DMS153 treated with DMSO at 0.1 percent for 48 hours (cell line): ENCODE measurements around the gene SEMA5A.

Experiments
- DNase-seq: peaks from one replicate; lab custom pipeline; 2025; ENCODE audit not compliant: unreplicated experiment; lab: John Stamatoyannopoulos, UW

Gene SEMA5A

DNA sequence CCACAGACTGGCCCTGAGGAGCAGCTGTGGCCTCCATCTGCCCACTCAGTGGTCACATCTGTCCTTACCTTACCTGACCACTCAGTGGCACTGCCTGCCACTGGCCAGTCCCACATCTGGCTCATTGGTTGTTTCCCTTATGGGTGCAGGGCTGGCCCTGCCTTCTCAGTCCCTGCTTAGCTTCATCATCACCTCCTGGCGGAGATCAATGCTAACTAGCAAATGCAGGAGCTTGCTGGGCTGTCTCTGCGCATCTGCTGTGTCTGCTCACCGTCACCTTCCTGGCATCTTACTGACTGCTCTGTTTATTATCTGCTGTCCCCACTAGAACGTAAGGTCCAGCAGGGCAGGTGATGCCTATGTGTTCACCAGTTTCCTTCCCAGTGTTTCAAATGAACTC lies 356.9 kb downstream of the SEMA5A start:
- no peak for DNase-seq

DNA sequence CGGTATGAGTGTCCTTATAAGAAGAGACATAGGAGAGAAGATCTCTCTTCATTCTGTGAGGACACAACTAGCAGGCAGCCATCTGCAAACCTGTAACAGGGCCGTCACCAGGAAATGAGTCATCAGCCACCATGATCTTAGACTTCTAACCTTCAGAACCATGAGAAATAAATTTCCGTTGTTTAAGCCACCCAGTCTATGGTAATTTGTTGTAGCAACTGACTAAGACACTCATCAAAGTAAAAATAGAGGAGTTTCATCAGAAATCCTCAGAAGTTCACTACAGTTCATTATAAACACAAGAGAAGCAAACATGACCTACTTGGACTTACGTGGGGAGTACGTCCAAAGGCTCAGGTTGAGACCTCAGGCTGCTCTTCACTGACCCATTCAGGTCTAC lies 357.7 kb downstream of the SEMA5A start:
- DNase-seq, result no peak

DNA sequence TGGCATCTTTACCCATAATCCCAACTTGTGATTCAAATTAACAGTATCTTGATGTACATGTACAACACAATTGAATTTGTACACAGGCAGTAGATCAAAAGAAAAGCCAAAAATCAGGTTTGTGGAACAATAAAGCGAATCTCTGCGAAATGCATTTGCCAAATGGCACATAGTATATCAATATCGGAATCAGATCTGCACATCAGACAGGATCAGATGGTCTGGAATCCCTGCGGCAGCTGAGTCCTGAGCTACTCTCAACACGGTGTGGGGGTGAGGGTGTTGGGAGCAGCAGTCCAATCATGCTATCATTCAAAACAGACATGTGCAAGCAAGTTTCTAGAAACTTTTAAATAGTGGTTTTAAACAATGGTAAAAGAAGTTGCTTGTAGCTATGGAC lies 358.3 kb downstream of the SEMA5A start:
- DNase-seq, result no peak

DNA sequence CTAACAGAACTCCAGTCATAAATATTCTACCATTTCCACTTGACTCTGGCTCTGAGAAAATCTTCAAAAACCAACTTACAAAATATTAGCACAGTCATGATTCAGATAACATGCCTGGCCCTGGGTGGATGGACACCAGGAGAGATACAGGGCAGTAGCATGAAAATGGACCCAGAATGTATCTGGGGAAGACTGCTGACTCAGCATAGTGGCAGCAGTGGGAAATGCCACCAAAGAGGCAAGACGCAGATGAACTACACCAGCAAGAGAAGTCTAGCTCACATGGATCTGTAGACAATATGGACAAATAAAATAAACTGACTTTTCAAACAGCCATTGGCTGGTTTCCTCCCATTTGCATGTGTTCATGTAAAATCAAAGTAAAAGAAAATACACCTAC lies 359.8 kb downstream of the SEMA5A start:
- DNase-seq, result no peak

DNA sequence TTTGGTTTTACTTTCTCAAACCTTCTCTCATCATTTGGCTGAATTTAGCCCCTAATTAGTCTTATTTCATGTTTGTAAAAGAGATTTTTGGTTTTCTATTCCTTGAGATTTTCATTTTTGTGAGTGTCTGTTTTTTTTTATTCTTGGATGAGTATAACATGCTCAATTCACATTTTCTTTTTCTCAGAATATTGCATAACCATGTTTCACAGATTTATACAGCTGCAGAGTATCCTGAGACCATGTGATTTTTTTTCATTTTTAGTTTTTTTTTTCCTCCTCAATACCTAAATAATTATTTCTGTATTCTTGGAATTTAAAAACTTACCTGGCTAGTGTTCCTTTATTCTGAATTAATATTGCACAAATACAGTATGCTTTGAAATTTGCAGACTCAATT lies 361.9 kb downstream of the SEMA5A start:
- no peak for DNase-seq

DNA sequence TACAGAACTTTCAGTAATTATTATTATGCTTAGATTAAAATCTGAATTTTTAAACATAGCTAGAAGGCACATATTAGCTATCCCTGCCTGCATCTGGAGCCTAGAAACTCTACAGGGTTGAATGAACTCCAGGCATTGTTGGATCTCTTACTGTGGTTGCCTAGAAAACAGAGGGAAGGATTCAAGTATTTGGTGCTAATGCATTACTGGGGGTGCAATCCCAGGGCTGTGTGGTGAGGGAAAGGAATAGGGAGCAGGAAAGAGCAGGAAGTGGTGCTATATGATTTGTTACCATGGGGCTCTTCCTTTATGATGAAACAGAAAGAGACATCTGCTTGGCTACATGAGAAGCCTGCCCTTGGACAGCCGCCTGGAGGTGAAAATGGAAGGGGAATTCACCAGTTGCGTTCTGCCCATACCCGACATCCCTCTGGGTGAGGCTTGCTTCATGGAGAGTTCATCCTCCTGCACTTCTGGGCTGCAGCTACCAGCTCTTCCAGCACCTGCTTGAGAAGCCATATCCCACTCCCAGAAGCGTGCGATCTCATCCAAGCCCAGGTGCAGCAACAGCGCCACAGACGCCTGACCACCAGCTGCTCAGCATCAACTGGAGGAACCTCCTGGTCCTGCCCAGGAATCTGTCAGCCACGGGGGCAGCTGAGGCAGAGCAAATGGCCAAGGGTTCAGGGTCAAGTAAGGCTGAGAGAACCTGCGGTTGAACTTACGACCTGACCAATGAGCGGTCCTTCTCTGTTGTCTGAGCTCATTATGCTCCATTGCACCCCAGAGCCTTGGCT lies 362.8 kb downstream of the SEMA5A start:
- DNase-seq, result no peak

DNA sequence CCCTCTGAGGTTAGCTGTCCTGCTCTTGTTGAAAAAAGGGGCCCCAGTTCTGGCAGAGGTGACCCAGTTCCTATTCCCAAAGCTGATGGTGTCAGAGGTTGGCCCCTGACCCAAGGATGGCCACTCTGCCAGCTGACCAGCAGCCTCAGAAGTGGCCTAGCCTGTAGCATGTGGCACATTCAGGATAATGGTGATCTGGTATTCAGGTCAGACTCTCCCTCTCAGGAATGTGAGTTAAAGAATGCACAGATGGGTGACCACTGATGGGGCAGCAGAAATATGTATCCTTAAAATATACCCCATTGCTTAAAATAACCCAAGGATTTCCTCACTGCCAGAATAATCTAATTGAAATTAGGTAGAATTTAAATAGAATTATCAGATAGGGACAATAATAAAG lies 369.2 kb downstream of the SEMA5A start:
- no peak for DNase-seq

DNA sequence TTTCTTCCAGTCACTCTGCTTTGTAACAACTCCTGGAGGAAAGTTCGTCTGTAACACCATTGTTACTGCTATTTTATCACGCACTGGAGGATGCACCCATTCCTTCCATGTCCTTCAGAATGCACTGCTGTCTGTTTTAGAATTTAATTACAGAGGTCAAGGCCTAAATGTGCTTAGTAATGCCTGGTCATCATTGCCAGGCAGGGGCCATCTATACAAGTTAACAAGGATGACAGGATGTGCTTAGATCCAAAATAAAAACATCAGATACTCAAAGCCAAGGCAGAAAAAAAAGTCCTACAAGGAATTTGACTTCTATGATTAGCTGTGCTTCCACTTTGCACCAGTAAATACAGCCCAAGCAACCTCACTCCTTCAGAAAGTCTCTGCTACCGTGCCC lies 371.4 kb downstream of the SEMA5A start:
- no peak for DNase-seq

DNA sequence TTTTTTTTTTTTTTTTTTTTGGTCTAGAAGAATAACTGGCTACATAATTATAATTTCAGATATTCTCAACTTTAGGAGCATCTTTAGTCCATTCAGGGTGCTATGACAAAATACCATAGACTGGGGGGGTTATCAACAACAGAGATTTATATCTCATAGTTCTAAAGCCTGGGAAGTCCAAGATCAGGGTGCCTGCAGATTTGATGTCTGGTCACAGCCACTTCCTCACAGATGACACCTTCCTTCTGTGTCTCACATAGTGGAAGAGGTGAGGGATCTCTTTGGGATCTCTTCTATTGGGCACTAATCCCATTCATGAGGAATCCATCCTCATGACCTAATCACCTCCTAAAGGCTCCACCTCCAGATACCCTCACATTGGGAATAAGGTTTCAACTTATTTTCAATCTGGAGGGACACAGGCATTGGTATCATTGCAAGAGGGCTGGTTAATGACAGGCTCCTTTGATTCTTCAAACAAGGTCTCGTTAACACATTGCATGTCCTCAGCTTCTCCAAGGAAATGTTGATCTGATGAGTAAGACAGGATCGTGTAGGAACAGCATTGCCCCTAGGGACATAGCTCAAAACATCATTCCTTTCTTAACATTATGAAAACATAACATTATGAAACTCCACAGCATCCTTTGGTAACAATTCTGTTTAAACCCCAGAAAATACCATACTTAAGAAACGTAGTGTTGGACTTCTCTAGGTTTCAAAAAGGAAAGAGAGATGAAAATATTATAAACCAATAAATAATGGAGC lies 372.4 kb downstream of the SEMA5A start:
- no peak for DNase-seq

DNA sequence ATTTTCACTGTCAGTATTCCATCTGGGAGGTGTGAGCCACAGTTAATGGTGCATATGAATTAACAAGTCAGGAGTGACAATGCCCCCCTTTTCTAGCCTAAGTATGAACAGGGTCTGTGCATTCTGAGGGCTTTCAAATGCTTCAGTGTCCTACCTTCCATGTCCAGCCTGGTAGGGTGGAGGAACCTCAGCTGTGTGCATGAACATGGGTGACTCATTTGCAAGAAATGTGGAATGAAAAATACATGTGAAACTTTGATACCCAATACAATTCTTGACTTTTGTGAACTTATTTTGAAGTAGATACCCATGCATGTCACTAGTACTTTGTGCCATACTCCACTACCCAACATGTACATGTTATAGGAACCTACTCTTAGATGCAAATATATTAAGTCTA lies 375.8 kb downstream of the SEMA5A start:
- no peak for DNase-seq

DNA sequence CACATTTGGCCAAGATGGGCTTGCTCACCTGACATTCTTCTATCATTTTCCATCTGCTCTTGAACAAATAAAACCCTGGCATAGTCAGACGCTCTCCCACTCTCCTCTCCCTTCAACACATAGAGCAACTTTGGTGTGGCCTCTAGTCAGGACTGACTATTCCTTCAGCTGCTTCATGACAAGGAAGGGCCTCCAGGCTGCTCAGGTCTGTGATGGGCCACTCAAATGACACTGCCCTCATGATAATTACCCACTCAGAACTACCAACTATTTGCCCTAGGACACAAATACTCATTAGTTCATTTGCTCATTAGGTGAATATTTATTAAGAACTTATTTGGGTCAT lies 376.3 kb downstream of the SEMA5A start:
- DNase-seq, result no peak

DNA sequence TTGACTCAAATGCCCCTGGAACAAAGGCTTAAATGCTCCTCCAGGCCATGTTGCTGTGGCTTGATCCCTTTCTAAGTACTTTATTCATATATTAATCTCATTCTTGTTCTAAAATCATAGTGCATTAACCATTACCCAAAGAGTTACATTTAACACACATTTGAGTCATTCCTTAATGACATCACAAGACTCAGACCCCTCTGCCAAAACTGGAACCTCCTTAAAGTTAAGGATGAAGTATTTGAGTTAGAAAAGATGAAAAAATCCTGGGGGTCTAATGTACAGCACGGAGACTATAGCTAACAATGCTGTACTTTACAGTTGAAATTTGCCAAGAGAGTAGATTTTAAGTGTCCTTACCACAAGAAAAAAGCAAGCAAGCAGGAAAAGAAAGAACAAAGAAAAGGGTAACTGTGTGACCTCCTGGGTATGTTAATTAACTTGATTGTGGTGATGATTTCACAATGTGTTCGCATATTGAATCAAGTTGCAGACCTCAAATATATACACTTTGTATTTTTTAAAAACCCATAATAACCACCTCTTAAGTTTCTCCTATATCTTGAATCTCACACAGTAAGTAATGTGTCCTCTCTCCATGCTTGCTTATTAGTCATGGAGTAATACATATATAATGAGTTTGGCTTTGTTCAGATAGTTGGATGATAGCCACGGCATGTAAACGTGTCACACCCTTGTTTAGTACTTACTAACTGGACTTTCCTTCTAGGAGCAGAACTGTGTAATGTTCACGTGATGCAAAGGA lies 376.9 kb downstream of the SEMA5A start:
- DNase-seq, result no peak

DNA sequence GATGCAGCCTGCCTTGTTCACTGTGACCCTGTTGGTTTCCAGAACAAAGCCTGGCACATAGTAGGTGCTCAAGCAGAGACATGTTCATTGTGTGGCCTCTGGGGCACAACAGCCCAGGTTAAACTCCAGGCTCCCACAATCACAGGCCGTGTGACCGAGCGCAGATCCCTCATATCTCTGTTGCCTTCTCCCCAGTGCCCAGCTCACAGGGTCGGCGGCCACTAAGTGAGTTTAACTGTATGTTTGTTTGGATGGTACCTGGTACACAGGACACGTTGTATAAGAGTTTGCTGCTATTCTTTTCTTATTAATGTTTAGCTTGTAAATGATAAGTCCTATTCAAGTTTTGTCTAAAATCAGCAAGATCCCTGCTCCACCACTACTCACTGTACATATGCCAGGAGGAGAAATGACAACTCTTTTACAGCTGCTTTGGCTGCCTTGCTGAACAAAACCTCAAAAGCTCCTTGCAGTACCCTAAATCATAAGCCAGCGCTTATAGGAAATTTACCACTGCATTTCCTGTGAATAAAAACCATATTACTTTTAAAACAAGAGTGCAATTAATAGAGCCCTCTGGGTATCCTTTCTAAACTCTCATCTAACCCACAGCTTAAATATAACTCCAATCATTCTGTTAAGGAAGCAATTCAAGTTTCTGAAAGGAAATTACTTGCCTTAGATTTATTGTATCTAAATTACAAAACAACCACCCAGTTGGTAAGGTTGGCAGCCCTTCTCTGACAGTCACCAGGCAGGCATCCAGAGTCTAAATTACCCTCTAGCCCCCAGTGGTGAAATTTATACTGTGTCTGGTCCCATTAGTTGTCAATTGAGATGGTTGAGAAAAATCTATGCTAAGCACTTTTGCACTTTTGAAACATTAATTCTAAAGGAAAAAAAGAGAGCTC lies 379.4 kb downstream of the SEMA5A start:
- DNase-seq, result no peak

DNA sequence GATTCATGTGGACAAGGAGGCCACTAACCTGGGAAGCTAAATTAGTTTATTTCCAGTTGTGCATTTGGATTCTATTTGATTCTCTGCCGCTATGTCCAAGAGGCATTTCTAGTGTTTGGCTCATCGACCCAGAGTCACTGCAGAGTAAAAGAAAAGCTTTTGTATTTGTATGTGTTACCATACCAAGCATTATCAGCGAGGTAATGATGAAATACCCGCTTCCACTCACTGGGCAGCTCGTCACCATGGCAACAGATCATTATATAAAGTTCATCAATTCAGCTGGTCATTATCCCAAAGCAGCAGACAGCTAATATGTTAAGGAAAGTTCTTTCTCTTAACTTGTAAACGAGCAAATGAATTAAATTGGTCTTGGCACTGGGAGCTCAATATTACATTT lies 380.3 kb downstream of the SEMA5A start:
- DNase-seq, result no peak

DNA sequence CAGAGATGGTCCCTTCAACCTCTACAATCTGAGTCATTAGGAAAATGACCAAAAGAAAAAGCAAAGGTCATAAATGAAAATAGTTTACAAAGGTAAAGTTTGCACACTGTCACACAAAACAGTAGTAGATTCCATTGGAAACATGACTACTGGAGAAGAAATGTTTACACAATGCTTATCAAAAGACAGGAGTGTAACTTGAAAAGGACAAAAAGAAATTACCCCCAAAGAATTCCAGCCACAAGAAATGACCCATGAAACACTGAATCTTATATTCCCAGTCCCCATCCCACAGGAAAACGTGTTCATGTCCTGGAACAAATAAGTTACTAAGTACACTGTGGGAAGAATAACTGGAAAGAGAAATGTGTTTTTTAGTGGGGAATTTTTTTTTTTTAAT lies 385.1 kb downstream of the SEMA5A start:
- no peak for DNase-seq

DNA sequence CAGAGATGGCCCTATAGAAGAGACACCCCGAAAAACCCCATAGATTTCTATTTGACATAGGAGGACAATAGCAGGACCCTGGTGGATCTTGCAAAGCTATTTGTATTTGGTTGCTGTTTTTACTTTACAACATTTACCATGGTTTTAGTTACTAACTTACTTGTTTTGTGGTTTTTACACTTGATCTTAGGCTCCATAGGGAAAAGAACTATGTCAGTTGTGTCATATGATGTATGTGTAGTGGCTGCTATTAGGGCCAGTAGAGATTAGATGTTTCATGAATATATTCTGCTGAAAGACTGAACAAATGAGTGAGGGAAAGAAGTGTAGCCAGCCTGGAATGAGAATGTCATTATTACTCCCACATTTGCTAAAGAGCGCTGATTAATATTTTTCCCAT lies 388.1 kb downstream of the SEMA5A start:
- no peak for DNase-seq

DNA sequence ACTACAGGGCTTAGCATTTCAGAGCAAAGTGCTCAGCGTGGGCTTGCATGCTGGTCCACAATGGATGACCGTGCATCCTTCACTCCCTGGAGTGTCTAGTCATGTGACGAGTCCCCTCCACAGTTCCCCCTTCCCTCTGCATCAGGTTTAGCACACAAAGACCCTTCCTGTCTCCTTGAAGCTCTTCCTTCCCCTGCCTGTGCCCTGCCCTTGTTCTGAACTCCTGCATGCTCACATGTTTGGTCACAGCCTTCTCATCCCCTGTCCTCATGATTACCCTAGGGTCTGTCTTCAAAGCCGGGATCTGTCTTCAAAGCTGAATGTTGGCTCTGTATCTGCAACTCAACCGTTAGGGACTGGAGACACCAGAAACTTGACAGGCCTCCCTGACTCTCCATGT lies 388.9 kb downstream of the SEMA5A start:
- no peak for DNase-seq

DNA sequence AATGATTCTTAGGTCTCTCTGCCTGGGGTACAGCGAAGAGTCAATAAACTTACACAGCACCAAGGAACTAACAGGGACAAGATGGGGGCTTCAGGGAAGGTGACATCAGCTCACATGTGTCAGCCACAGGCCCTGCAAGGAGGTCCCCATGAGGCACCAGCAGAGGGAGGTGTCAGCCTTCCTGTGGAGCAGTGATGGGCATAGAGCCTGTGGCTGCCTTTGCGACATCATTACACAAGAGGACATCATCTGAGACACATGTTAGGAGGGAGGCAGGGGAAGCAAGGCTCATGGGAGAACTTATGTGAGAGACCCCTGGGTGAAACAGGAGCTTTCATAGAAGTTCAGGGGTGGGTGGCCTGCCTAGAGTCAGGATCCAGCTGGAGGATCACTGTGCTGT lies 389.6 kb downstream of the SEMA5A start:
- no peak for DNase-seq

DNA sequence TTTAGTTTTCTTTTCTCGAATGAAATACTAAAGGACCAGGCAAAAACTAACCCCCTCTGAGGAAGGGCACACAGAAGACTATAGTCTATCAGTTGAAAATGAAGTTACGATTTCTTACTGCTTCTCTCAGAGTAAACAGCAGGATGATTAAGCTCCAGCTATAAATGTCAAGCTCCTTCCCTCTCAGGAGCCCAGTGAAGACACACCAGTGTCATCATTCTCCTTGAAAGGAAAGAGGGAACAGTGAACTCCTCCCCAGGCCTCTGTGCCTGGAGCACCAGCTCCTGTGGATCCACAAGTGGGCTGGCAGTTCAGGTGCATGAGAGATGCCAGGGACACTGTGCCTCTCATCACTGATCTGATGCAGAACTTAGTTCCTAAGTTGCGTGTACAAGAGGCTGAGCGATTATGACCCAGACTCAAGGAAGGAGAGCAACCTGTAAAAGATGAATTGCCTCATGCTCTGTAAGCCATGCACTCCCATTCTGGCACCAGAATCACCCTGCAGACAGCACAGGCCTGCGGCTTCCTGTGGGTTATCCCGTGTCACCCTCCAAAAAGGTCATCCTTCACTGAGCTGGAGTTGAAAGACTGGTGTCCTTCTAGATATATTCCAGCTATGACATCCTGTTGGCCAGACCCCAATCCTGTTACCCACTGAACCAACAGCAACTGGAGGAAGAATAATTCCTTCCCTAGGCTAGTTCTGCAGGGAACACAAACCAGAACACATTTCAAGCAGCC lies 394.0 kb downstream of the SEMA5A start:
- DNase-seq, result no peak

DNA sequence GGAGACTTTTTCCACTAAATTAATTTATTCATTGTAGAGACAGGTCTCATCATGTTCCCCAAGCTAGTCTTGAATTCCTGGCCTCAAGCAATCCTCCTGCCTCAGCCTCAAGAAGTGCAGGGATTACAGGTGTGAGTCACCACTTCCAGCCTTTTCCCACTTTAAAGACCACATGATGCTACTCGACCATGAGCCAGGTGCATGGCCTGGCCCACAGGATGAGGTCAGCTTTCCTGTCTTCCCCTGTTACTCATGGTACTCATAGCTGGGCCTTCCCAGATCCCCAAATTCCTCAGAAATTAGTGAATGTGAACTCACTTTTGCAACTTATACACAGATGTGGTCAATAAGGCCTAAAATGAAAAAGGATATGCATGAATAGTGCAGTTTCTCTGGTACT lies 395.9 kb downstream of the SEMA5A start:
- DNase-seq, result no peak
